Activated CD8-positive, alpha-beta T cell treated with anti-CD3 and anti-CD28 coated beads, Interleukin-2, amount 10 ng/mL, durations not matched to agents 7 days and 5 days (primary cell): Measurements from ENCODE around the gene PTPRA. TPM values are rescaled to one million over a fixed set of nuclear protein-coding genes. Genes with fewer than 3 reads are reported as not detected.

Experiments used
- ATAC-seq: fragments of 150-1000 bp; cut with Tn5 transposase; one replicate; pipeline ENCODE4 v1.10.0; 2021; ENCODE audit warnings: moderate library complexity
- CTCF ChIA-PET: fragments of 350-600 bp; sonication (Branson Sonifier 250); formaldehyde crosslinking; loops from one replicate; lab custom pipeline; 2021; ENCODE audit warnings: antibody characterized with exemption; lab: Charles Lee
- POLR2A ChIA-PET: fragments of 350-600 bp; sonication (Branson Sonifier 250); formaldehyde crosslinking; loops from one replicate; lab custom pipeline; 2021; ENCODE audit warnings: antibody characterized with exemption; lab: Charles Lee
- DNase-seq: peaks from one replicate; pipeline ENCODE4 v3.0.0-alpha.2; 2020
- H3K27ac Mint-ChIP-seq: one replicate; pipeline ENCODE4 v1.8.0; 2021; ENCODE audit warnings: mild to moderate bottlenecking, mixed read lengths
- H3K27me3 Mint-ChIP-seq: one replicate; pipeline ENCODE4 v1.8.0; 2021; ENCODE audit warnings: low read depth, mixed read lengths
- H3K36me3 Mint-ChIP-seq: one replicate; pipeline ENCODE4 v1.8.0; 2021; ENCODE audit warnings: low read depth, mixed read lengths
- H3K4me1 Mint-ChIP-seq: one replicate; pipeline ENCODE4 v1.8.0; 2021; ENCODE audit warnings: low read depth, mixed read lengths
- H3K4me3 Mint-ChIP-seq: one replicate; pipeline ENCODE4 v1.8.0; 2021; ENCODE audit warnings: mild to moderate bottlenecking, mixed read lengths
- H3K9me3 Mint-ChIP-seq: one replicate; pipeline ENCODE4 v1.8.0; 2022; ENCODE audit warnings: mixed read lengths; ENCODE audit not compliant: insufficient read depth
- total RNA-seq, 2 experiments: library from RNA; stranded (reverse); gene quantifications; one replicate each; pipeline ENCODE4 v1.2.3, GENCODE V29; 2021

Gene PTPRA
- total RNA-seq, 2 experiments from 2014 or later = 58.5 to 60.9 TPM

- Mint-ChIP-seq H3K27me3 (no peaks in the 10 kb centered on the region), H3K9me3 (no peaks in the 10 kb centered on the region), H3K36me3 (peaks cover 17% of the 10 kb centered on the region), H3K4me3 (no peak overlapping the region), H3K27ac (no peak overlapping the region), H3K4me1 (no peaks in the 10 kb centered on the region)
- no peak for DNase-seq
- ATAC-seq = no peak
- ChIA-PET CTCF (interaction anchor here (0.7 kb wide), 1 partner anchor 81 kb away, joined by 3 read pairs; no protein-coding TSS in a partner anchor), POLR2A (no interaction called here)
Measured at GRCh38 chr20:2907519-2907918, 34.2 kb downstream of the PTPRA start.

- DNase-seq = no peak
- Mint-ChIP-seq H3K9me3 (no peaks in the 10 kb centered on the region), H3K27ac (no peak overlapping the region), H3K36me3 (peaks cover 11% of the 10 kb centered on the region), H3K4me1 (no peaks in the 10 kb centered on the region), H3K27me3 (no peaks in the 10 kb centered on the region), H3K4me3 (no peak overlapping the region)
- ChIA-PET CTCF (no interaction called here), POLR2A (no interaction called here)
- no peak for ATAC-seq
Measured at GRCh38 chr20:2909953-2910352, 36.7 kb downstream of the PTPRA start.

- Mint-ChIP-seq H3K4me1 (no peaks in the 10 kb centered on the region), H3K27me3 (no peaks in the 10 kb centered on the region), H3K9me3 (no peaks in the 10 kb centered on the region), H3K4me3 (no peak overlapping the region), H3K36me3 (peaks cover 9% of the 10 kb centered on the region), H3K27ac (no peak overlapping the region)
- ChIA-PET CTCF (no interaction called here), POLR2A (no interaction called here)
- DNase-seq (no peak), ATAC-seq (no peak)
Measured at GRCh38 chr20:2911200-2911599, 37.9 kb downstream of the PTPRA start.

- Mint-ChIP-seq H3K4me1 (no peaks in the 10 kb centered on the region), H3K9me3 (no peaks in the 10 kb centered on the region), H3K27ac (no peak overlapping the region), H3K36me3 (peaks cover 15% of the 10 kb centered on the region), H3K27me3 (no peaks in the 10 kb centered on the region), H3K4me3 (no peak overlapping the region)
- DNase-seq (no peak), ATAC-seq (no peak)
- CTCF ChIA-PET = interaction anchor here (0.8 to 1.5 kb wide), 4 partner anchors 14 to 163 kb away, joined by 3 to 5 read pairs (median 3); no protein-coding TSS in a partner anchor
- POLR2A ChIA-PET = no interaction called here
Measured at GRCh38 chr20:2914160-2914559, 40.9 kb downstream of the PTPRA start.

- CTCF ChIA-PET = no interaction called here
- POLR2A ChIA-PET = no interaction called here
- DNase-seq (no peak), ATAC-seq (no peak)
- Mint-ChIP-seq H3K4me3 (no peak overlapping the region), H3K27me3 (no peaks in the 10 kb centered on the region), H3K4me1 (no peaks in the 10 kb centered on the region), H3K9me3 (no peaks in the 10 kb centered on the region), H3K36me3 (peaks cover 13% of the 10 kb centered on the region), H3K27ac (no peak overlapping the region)
Measured at GRCh38 chr20:2917266-2917665, 44.0 kb downstream of the PTPRA start.

GRCh38 chr20:2918096-2919049 lies 45.1 kb downstream of the PTPRA start:
- Mint-ChIP-seq H3K27me3 (no peaks in the 10 kb centered on the region), H3K9me3 (no peaks in the 10 kb centered on the region), H3K27ac (no peak overlapping the region), H3K36me3 (peaks cover 15% of the 10 kb centered on the region), H3K4me3 (no peak overlapping the region), H3K4me1 (no peaks in the 10 kb centered on the region)
- ChIA-PET CTCF (interaction anchor here (0.6 kb wide), 1 partner anchor 45 kb away, joined by 3 read pairs; no protein-coding TSS in a partner anchor), POLR2A (interaction anchor here (1.4 kb wide), 1 partner anchor 15 kb away, joined by 3 read pairs; no protein-coding TSS in a partner anchor)
- ATAC-seq = no peak
- no peak for DNase-seq

- no peaks in the 10 kb centered on the region for H3K27me3 Mint-ChIP-seq
- H3K4me3 Mint-ChIP-seq = no peak overlapping the region
- CTCF ChIA-PET = no interaction called here
- no peaks in the 10 kb centered on the region for H3K9me3 Mint-ChIP-seq
- DNase-seq (no peak), ATAC-seq (no peak)
- POLR2A ChIA-PET = interaction anchor here (1.4 kb wide), 1 partner anchor 13 kb away, joined by 3 read pairs; no protein-coding TSS in a partner anchor
- H3K36me3 Mint-ChIP-seq = peaks cover 24% of the 10 kb centered on the region
- H3K27ac Mint-ChIP-seq = no peak overlapping the region
- no peaks in the 10 kb centered on the region for H3K4me1 Mint-ChIP-seq
Measured at GRCh38 chr20:2919518-2920245, 46.4 kb downstream of the PTPRA start.

- ChIA-PET POLR2A (no interaction called here), CTCF (no interaction called here)
- Mint-ChIP-seq H3K36me3 (peaks cover 26% of the 10 kb centered on the region), H3K27ac (no peak overlapping the region), H3K9me3 (no peaks in the 10 kb centered on the region), H3K4me3 (no peak overlapping the region), H3K27me3 (no peaks in the 10 kb centered on the region), H3K4me1 (no peaks in the 10 kb centered on the region)
- ATAC-seq = no peak
- no peak for DNase-seq
Measured at GRCh38 chr20:2920473-2920872, 47.2 kb downstream of the PTPRA start.

GRCh38 chr20:2921506-2921905 lies 48.2 kb downstream of the PTPRA start:
- Mint-ChIP-seq H3K36me3 (peaks cover 28% of the 10 kb centered on the region), H3K27ac (no peak overlapping the region), H3K4me1 (no peaks in the 10 kb centered on the region), H3K9me3 (no peaks in the 10 kb centered on the region), H3K27me3 (no peaks in the 10 kb centered on the region), H3K4me3 (no peak overlapping the region)
- ChIA-PET POLR2A (no interaction called here), CTCF (no interaction called here)
- DNase-seq = no peak
- ATAC-seq = no peak

- POLR2A ChIA-PET = no interaction called here
- ATAC-seq (no peak), DNase-seq (no peak)
- no peaks in the 10 kb centered on the region for H3K9me3 Mint-ChIP-seq
- peaks cover 29% of the 10 kb centered on the region for H3K36me3 Mint-ChIP-seq
- no peaks in the 10 kb centered on the region for H3K27me3 Mint-ChIP-seq
- no peak overlapping the region for H3K27ac Mint-ChIP-seq
- H3K4me3 Mint-ChIP-seq = no peak overlapping the region
- no peaks in the 10 kb centered on the region for H3K4me1 Mint-ChIP-seq
- CTCF ChIA-PET = no interaction called here
Measured at GRCh38 chr20:2922957-2923356, 49.7 kb downstream of the PTPRA start.

GRCh38 chr20:2930538-2930937 lies 57.3 kb downstream of the PTPRA start:
- Mint-ChIP-seq H3K9me3 (no peaks in the 10 kb centered on the region), H3K4me3 (no peak overlapping the region), H3K27me3 (no peaks in the 10 kb centered on the region), H3K4me1 (no peaks in the 10 kb centered on the region), H3K36me3 (peaks cover 16% of the 10 kb centered on the region), H3K27ac (no peak overlapping the region)
- DNase-seq (no peak), ATAC-seq (no peak)
- CTCF ChIA-PET = no interaction called here
- POLR2A ChIA-PET = interaction anchor here (0.5 kb wide), 1 partner anchor 67 kb away, joined by 3 read pairs; no protein-coding TSS in a partner anchor
